SK-MEL-5 (cell line): ENCODE measurements around the gene GNG3. TPM values are rescaled to one million over a fixed set of nuclear protein-coding genes. Genes with fewer than 3 reads are reported as not detected.
A peak's percentile ranks its signal among the peaks of the same experiment; 100 is the strongest.

ENCODE experiments used
- DNase-seq: peaks from one replicate; pipeline ENCODE4 v3.0.0-alpha.2; 2016; ENCODE audit warnings: low read depth, low spot score
- in situ Hi-C: cut with HindIII; loops from 2 replicates; pipeline ENCODE4 v1.10.0; 2016; ENCODE audit warnings: low sequenced_read_pairs, high pct_unique_total_duplicates, low pct_unique_long_range_greater_than_20kb
- total RNA-seq: library from RNA; depleted of rRNA; stranded (reverse); fragments of >200 nt; shearing (Covaris generic); gene quantifications from 2 replicates; pipeline ENCODE4 v1.2.3, GENCODE V29; 2014

The GNG3 gene
- total RNA-seq, 1 experiment from 2014 or later: not detected

- in situ Hi-C loops: no loop called here
- DNase-seq: peak; percentile 96
Observed at GRCh38 chr11:62709247-62710000, 1.9 kb downstream of the GNG3 start.

- DNase-seq: no peak
- in situ Hi-C loops: no loop called here
Observed at GRCh38 chr11:62710001-62710345, 2.5 kb downstream of the GNG3 start.

- in situ Hi-C loops: no loop called here
- no peak for DNase-seq
Observed at GRCh38 chr11:62712276-62712812, 4.9 kb downstream of the GNG3 start.

DNA sequence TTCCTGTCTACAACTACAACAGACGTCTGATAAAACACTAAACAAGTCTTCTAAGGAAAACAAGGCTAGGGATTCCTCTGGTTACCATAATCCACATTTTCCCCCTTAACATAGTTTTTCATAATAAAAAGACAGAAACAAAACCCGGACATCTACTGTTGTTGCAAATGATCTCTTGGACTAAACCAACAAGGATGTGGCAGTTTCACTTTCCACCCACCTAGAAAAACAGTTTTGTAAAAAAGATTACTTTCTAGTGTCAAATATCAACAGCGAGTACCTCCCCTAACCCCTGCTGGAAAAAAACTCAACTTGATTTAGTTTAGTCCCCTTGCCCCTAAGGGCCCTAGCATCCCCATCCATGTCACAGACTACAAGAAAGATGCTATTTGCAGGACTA, 5.4 kb downstream of the GNG3 start:
- DNase-seq: no peak
- in situ Hi-C loops: no loop called here

- in situ Hi-C loops: no loop called here
- no peak for DNase-seq
Observed at GRCh38 chr11:62713343-62713742, 5.9 kb downstream of the GNG3 start.

- no peak for DNase-seq
- in situ Hi-C loops: no loop called here
Observed at GRCh38 chr11:62715150-62716130, 8.0 kb downstream of the GNG3 start.

- no peak for DNase-seq
- in situ Hi-C loops: no loop called here
Observed at GRCh38 chr11:62716206-62716605, 8.7 kb downstream of the GNG3 start.

DNA sequence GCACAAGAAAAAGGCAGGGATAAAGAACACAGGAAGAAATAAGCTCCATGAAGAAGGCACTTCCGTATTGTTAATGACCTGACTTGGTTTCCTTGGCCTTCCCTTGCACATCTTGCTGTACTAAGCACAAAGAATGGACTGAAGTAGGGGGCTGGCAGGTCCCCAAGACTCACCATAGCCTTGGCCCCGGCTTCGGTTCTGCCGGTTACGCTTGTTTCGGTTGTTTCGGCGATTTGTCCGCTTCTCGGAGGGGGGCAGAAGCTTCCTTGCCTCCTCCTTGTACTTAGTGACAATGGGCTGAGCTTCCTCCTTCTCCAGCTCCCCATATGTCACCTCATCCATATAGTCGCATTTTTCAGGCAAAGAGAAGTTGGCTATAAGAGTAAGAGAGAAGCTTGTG, 9.3 kb downstream of the GNG3 start:
- no peak for DNase-seq
- in situ Hi-C loops: no loop called here

GRCh38 chr11:62719302-62719978, 12.0 kb downstream of the GNG3 start:
- no peak for DNase-seq
- in situ Hi-C loops: no loop called here

DNA sequence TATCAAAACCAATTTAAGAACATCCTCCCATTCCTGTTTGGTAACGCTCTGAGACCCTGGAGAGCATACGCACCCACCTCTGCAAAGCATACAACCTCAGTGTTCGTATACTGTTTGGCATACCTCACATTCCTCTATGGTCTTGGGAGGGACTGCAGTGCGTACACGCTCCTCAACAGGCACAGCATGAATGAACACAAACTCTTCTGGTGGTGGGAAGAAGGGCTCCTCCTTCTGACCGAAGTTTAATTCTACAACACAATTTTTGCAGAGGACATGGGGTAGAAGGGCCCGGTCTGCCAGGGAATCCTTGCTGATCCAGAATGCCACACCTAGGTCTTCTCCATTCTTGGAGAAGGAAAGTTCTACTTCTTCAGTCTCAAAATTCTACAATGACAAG, 14.5 kb downstream of the GNG3 start:
- in situ Hi-C loops: no loop called here
- DNase-seq: peak; percentile 79

GRCh38 chr11:62724171-62724570, 16.7 kb downstream of the GNG3 start:
- no peak for DNase-seq
- in situ Hi-C loops: no loop called here

DNA sequence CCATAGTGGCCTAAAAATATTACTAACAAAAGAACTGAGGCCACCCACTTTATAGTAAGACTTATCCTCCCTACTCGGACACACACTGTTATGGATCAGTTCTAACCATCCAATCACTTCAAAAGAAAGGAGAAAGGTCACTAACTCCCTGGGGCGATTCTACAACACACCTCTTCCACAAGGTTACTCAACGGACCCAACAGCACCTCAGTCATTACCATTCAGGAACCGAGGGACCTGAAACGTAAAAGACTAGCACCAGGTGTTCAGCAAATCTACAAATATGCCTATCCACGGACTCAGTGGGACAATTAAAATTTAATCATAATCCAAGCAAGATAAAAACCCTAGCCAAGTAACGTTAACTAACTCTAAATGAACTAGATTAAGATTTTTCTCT, 18.2 kb downstream of the GNG3 start:
- no peak for DNase-seq
- in situ Hi-C loops: no loop called here

DNA sequence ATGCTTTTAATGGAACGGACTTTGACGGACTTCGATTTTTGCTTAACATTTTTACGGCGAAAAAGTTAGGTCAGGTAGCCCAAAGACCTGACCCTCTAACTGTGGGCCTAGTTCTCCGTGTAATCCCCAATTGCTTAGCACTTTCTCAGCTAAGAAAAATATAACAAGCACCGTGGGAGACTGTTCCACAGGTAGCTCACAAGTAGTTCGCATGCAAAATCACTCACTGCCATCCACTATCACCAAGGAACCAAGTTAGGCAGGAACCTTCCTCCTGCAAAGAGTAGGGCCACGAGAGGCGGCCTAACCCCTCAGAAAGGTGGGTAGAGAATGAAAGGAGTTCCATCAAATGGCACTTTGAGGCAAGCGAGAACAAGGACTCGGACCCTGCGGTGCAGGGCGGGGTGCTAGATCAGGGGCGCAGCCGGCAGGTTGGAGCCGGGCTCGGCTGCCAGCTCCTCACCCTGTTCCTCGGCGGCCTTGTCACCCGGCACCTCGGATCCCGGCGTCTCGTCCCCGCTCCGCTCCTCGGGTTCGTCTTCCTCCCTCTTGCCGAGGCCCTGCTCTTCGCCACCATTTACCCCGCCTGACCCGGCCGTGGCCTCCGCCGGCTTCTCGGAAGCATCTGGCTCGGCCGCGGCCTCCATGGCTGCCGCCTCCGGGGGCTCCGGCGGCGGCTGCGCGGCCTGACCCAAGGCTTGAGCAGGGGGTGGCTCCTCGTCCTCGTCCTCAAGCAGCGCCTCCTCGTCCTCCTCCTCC, 18.9 kb downstream of the GNG3 start:
- in situ Hi-C loops: no loop called here
- DNase-seq: no peak

DNA sequence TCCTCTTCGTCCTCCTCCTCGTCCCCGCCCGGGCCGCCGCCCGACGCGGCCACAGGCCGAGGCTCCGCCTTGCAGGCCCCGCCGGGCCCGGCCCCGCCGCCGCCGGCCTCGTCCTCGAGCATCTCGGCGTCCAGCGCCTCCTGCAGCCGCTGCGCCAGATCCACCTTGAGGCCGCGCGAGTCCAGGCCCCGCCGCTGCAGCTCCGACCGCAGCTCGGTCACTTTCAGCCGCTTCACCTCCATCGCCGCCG, 19.4 kb downstream of the GNG3 start:
- in situ Hi-C loops: no loop called here
- no peak for DNase-seq

DNA sequence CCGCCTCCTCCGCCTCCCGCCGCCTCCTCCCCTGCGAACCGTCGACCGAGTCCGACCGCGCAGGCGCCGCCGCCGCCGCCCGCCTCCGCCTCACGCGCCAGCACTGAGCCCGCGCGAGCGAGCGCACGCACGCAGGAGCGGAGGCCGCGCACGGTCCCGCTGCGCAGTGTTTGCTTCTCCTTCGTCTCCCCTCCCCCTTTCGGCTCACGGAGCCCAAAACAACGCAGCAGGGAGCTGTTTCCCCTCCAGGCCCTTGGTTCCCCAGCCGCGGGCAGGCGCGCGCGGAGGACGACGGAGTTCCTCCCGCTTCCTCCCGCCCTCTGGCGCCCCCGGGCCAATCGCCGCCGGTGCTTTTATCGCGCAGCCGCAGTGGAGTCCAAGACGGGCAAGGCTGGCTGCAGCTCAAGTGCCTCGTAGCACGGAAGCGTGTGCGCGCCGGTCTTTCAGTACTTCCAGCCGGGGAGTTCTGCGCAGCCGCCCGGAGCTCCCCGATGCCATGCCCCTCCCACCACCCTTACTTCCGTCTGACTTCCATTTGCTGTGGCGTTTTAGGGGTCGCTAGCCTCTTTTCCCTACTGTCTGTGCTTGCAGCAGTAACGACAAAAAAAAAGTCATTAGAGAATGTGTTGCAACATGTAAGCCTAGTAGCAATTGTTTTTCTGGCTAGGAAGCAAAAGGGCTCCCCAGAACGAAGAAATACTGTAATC, 19.8 kb downstream of the GNG3 start, which contains the start of gene HNRNPUL2:
TSS of gene HNRNPUL2 (minus strand) at position 293 of the 707 bp plus-strand sequence. CDS start 301 bp downstream, outside the sequence.
- in situ Hi-C loops: no loop called here
- DNase-seq: peak; percentile 97

- in situ Hi-C loops: no loop called here
- DNase-seq: peak; percentile 98
Observed at GRCh38 chr11:62727872-62728170, 20.3 kb downstream of the GNG3 start.
